GM12874 (cell line): Measurements from ENCODE around the gene PRICKLE4.

Source experiments
- CTCF ChIP-seq: IDR thresholded peaks from 2 replicates; pipeline ENCODE4 v1.5.1; 2011; ENCODE audit warnings: low read depth, mild to moderate bottlenecking, control low read depth, low read length, moderate library complexity; ENCODE audit not compliant: insufficient read depth

PRICKLE4 gene

DNA sequence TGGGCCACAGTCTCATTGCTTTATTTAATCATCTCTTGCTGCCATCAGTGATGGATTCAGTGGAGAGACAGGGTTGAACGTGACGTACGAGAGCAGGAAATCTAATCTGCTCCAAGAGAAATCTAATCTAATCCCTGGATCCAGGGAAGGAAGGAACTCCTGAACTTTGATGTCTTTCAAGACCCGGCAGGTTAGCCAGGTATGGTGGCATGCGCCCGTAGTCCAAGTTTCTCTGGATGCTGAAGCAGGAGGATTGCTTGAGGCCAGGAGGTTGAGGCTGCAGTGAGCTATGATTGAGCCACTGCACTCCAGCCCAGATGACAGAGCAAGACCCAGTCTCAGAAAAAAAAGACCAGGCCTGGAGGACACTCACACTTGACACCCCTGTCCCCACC, 21.9 kb upstream of the PRICKLE4 start:
- TF ChIP-seq CTCF = no peak

DNA sequence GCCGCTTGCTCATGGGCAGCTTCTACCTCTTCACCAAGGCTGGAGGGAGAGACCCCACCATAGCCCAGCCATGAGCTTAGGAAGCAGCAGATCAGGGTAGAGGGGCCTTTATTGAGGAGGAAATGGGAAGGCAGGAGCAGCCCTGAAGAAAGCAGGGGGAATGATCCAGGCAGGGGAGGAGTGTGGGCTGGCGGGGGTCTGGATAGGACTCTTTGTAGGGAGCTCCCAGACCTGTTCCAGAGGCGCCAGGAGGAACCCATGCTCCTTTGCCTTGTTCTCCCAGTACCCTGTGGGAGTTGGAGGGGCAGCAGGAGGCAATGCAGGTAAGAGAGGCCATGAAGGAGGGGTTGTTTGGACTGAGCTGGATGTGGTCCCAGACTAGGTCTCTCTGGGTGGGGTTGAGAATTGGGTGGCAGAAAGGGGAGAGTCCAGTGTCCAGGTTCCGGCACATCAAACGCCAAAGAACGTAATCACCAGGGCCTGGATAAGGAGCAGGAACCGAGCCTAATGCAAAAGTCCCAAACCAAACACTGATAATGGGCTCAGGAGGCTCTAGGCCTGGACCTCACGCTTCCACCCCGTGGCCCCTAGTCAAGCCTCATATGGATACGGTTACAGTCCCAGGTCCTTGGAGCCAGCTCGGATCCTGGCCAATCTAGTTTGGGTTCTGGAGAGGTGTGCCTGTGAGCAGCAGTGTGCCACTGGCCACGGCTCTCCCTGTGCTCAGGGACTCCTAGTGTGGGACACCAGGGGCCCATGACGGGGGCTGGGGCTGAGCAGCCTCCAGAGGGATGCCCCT, 21.3 kb upstream of the PRICKLE4 start:
- TF ChIP-seq CTCF = no peak

DNA sequence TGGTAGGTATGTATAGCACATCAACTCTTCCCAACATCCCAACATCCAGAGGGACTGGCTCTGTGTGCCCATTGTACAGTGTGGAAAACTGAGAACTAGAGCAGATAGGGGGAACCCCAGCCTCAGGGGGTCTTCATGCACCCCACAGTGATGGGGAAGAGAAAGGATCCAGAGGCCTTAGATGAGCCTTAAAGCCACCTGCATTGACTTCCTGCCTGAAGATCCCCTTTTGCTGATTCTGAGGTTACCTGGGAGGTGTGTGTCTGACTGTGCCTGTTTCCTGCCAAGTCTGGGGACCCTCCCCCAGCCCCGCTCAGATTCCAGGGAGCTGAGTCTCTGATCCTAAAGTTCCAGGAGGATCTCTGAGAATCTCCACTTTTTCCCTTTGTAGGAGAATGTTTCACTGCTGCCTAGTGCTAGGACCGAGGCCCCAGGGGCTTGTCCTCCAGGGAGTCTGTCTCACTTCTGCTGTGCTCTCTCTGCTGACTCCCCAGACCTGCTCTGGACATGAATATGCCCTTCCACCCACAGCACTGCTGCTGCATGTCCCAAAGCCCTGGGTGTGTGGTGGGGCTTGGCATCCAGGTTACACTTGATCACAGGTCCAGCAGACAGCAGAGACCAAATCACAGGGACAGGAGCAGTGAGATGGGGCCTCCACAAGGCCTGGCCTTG, 20.5 kb upstream of the PRICKLE4 start:
- TF ChIP-seq CTCF = no peak

GRCh38 chr6:41763470-41763869, 17.1 kb upstream of the PRICKLE4 start:
- no peak for TF ChIP-seq CTCF

DNA sequence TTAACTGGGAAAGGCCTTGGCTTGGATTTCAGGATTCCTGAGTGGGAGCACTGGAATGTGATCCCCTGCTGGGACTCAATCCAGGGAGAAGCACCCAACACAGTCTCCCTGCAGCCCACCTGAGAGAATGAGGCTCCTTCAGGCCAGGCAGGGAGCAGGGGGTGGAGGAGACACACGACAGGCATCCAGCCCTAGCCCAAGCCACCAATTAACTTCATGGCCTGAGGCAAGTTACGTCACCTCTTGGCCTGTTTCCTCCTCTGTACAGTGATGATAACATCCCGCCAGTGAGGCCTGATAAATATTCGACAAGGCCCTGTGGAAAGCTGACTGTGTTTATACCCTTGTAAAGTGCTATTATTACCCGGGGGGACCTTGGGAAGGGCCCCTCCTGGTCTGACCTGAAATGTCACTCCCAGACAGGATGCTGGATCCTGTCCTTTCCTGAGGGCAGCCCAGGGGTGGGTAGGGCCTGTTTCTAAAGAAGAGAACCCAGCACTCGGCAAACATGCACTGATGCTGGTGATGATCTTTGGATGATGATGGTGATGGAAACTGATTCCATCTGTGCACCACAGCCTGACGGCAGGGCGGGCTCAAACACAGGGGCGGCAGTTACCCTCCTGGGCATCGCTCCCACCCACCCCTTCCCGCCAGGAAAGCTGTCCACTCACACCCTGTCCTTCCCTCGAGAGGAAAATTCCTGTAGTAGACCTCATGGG, 13.3 kb upstream of the PRICKLE4 start:
- TF ChIP-seq CTCF = no peak

DNA sequence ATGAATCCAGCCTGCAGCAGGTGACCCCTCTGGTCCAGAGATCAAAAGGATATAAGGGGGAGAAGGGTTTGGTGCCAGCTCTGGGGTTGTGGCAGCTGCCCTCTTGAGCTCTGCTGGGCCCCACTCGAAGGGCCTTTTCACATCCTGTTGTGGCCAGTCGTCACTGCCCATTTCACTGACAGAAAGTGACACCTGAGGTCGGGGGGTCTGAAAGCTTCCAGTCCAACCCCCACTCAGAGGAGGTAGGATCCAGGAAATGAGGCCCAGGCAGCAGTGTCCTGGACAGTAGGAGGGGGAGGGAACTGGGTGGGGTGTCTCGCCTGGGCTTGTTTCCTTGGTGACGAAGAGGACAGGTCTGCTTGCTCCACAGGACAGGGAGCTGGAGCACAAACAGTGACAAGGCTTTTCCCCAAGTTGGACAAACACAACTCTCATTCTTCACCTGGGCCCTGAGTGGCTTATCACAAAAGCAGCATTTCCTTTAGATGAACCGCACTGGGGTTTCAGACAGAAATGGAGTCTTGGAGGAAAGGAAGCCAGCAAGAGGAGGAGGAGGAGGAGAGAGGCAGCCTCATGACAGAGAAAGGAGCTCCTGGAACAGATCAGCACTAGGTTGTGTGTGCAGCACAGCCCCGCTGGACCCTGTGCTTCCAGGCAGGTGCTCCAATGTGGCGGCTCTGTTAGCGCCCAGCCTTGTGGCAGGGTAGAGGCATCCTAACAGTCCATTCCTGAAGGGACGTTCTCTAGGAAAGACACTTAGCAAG, 11.9 kb upstream of the PRICKLE4 start:
- no peak for TF ChIP-seq CTCF

DNA sequence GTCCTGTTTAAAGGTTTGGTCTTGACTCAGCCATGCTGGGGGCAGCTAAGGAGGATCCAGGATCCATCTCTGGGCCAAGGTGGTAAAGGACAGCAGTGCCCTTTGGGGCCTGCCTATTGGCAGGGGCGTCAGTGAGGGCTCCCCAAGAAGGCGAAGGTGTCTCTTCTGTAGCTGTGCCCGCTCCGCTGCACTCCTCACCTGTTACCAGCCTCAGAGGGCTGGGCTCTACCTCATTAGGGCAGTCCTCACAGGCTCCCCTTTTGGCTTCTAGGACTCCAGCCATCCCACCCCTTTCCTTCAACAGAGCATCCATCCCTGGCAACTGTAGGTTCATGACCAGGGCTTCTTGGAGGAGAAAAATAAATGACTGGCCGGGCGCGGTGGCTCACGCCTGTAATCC, 11.2 kb upstream of the PRICKLE4 start:
- TF ChIP-seq CTCF = no peak
